ENCODE measurements around the gene TNS2.

Gene TNS2

DNA sequence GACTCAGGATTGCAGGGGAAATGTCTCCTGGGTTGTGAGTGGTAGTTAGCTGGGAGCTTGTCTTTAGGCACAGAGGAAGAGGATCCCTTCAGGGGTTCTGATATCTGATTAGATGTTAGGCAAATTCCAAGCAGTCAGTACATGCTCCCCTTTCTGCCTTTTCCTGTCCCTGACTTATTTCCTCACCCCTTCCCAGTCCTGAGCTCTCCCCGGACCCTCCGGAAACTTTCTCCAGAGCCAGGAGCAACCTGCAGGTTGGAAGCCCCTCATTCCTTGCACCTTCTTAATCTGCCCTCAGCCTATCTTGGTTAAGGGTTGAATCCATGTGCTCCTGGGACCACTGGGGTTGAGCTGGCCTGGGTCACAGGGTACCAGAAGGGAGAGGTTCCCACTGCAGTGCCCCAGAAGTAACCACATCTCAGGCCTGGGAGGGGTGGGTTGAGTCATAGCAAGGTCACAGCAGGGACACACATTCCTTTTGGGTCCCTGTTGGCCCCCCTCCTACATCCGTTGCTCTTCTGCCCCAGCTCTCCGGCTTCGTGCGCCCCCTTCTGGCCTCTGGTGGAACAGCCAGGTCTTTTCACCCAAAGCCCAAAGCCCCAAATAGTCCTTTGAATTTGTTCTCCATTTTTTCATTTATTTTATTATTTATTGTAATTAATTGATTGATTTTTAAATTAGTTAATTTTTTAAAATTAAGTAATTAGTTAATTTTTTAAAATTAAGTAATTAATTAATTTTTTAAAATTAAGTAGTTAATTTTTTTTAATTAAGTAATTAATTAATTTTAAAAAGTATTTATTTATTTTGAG is 49.4 kb downstream of the TNS2 start:
- FAIRE-seq, result no peak
- TF ChIP-seq POLR2A (IDR thresholded peaks at IDR 0.05; ENCODE audit: low read depth, low read length) (no peak), POLR2AphosphoS5 (IDR thresholded peaks at IDR 0.05; ENCODE audit: low read depth, low read length) (no peak), SPI1 (IDR thresholded peaks at IDR 0.05; ENCODE audit: low read depth, low read length) (no peak), PAX5 (IDR thresholded peaks at IDR 0.05; ENCODE audit: insufficient read depth, low read length, severe bottlenecking) (no peak), TAF1 (IDR thresholded peaks at IDR 0.05; ENCODE audit: low read depth, low read length) (no peak), POU2F2 (IDR thresholded peaks at IDR 0.05; ENCODE audit: low read depth, low read length) (no peak)
- peak; percentile 65 for DNase-seq (ENCODE audit: insufficient read length, low spot score)

DNA sequence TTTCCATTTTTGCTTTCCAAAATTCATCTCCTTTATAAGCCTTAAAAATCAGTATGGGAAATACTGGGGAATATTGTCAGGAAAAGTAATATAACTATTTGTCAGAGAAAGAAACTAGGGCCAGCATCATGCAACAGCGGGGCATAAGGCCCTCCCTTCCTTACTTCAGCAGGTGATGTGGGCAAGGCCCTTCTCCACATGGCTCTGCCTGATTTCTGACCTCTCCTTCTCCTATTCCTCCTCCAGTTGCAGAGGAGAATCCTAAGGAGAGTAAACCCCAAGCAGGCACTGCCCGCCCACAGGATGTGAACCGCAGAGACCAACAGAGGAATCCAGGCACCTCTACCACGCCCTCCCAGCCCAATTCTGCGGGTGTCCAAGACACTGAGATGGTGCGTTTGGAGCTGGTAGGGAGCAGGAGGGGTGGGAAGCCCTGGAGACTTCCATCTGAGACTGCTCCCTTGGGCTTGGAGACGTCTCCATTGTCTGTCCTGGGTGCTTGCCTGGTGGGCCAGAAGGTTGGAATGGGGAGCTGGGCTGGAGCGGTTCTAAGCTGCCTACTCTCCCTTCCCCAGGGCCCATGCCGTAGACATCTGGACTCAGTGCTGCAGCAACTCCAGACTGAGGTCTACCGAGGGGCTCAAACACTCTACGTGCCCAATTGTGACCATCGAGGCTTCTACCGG is 50.7 kb downstream of the TNS2 start:
- TF ChIP-seq POLR2AphosphoS5 (IDR thresholded peaks at IDR 0.05; ENCODE audit: low read depth, low read length) (no peak), SPI1 (IDR thresholded peaks at IDR 0.05; ENCODE audit: low read depth, low read length) (no peak), TAF1 (IDR thresholded peaks at IDR 0.05; ENCODE audit: low read depth, low read length) (no peak), POLR2A (IDR thresholded peaks at IDR 0.05; ENCODE audit: low read depth, low read length) (no peak), POU2F2 (IDR thresholded peaks at IDR 0.05; ENCODE audit: low read depth, low read length) (no peak), PAX5 (IDR thresholded peaks at IDR 0.05; ENCODE audit: insufficient read depth, low read length, severe bottlenecking) (no peak)
- FAIRE-seq (no peak), DNase-seq (ENCODE audit: insufficient read length, low spot score) (no peak)

DNA sequence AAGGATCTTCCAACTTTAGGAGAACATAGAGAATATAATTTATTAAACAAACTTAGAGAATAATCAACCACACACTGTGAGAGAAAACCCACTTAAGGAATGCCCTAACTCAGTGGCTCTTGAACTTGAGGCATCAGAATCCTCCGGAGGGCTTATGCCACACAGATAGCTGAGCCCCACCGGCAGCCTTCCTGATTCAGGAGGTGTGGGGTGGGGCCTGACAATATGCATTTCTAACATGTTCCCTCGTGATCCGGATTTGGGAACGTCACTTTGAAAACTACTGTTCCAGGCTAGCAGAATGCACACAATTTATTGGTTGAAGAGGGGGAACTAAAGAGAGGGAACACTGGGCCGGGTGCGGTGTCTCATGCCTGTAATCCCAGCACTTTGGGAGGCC is 51.4 kb downstream of the TNS2 start:
- no peak for DNase-seq (ENCODE audit: insufficient read length, low spot score)
- TF ChIP-seq POU2F2 (IDR thresholded peaks at IDR 0.05; ENCODE audit: low read depth, low read length), result no peak
- no peak for TF ChIP-seq SPI1 (IDR thresholded peaks at IDR 0.05; ENCODE audit: low read depth, low read length)
- no peak for TF ChIP-seq PAX5 (IDR thresholded peaks at IDR 0.05; ENCODE audit: insufficient read depth, low read length, severe bottlenecking)
- TF ChIP-seq POLR2AphosphoS5 (IDR thresholded peaks at IDR 0.05; ENCODE audit: low read depth, low read length), result no peak
- no peak for TF ChIP-seq POLR2A (IDR thresholded peaks at IDR 0.05; ENCODE audit: low read depth, low read length)
- TF ChIP-seq TAF1 (IDR thresholded peaks at IDR 0.05; ENCODE audit: low read depth, low read length), result no peak
- no peak for FAIRE-seq

DNA sequence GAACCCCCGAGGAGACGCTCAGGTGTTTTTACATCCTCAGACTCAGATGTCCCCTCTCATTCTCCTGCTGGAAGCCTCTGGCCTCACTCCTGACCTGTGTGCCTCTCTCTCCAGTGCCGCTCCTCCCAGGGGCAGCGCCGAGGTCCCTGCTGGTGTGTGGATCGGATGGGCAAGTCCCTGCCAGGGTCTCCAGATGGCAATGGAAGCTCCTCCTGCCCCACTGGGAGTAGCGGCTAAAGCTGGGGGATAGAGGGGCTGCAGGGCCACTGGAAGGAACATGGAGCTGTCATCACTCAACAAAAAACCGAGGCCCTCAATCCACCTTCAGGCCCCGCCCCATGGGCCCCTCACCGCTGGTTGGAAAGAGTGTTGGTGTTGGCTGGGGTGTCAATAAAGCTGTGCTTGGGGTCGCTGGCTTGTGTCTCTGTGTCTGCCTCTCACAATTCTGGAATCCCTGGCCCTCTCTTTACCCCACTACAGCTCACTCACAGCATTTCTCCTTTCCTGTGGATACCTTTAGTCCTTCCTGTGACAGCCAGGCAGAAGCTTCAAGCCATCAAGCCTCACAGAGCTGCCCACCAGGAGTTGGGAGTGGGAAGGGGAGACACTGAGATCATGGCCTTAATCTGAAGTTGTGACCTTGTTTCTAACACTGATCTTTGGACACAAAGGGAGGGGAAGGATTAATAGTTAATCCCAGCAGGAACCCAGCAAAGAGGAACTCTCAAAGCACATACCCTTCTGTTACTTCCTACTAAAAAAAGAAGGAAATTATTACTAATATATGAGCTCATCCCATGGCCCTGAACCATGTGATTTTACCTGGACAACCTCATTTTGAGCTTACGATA is 52.3 kb downstream of the TNS2 start:
- TF ChIP-seq POLR2AphosphoS5 (IDR thresholded peaks at IDR 0.05; ENCODE audit: low read depth, low read length) (no peak), TAF1 (IDR thresholded peaks at IDR 0.05; ENCODE audit: low read depth, low read length) (no peak), POU2F2 (IDR thresholded peaks at IDR 0.05; ENCODE audit: low read depth, low read length) (no peak), SPI1 (IDR thresholded peaks at IDR 0.05; ENCODE audit: low read depth, low read length) (no peak)
- no peak for FAIRE-seq
- no peak for DNase-seq (ENCODE audit: insufficient read length, low spot score)

DNA sequence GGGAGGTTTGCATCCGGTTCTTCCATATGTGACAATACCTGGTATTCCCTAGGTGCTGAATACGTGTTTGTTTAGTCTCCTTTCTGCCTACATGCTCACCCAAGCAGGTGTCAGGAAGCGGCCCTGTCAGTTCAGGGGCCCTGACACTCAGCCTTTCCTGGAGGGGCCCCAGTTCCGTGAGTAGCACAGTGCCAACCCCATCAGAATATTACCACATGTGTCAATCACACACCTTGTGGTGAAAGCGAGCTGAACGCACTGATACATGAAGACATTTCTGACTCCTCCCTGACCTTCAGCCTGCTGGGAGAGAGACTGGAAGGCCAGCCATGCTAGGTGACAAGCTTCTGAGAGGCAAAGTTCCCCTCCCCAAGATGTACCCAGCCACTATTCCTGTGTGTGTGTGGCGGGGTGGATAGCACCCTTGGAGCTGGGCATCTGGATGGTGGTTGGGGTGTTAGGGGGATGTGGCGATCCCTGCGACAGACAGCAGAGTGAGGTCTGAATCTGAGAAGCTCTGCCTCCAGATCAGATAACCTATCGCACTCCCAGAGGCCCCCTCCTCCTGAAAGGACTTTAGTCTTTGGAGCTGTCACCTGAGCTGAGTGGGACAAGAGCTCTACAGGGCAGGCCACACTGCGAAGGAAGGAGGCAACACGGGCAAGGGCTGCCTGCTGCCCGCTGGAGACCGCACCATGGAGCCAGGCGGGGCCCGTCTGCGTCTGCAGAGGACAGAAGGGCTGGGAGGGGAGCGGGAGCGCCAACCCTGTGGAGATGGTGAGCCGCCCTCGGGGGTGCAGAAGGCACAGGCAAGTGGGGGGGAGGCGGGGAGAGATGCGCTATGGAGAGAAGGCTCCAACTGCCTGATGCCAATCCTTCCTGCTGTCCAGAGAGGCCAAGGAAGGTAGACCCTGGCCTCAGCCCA is 53.3 kb downstream of the TNS2 start, which contains the start of gene SOAT2:
TSS of gene SOAT2 (plus strand) at position 604 of the 925 bp plus-strand sequence. CDS start at position 696, 92 bp downstream.
- TF ChIP-seq POLR2A (IDR thresholded peaks at IDR 0.05; ENCODE audit: low read depth, low read length) (no peak), POU2F2 (IDR thresholded peaks at IDR 0.05; ENCODE audit: low read depth, low read length) (peak; percentile 67; the same call in 1 of the 2 replicates), SPI1 (IDR thresholded peaks at IDR 0.05; ENCODE audit: low read depth, low read length) (no peak)
- peak; percentile 72 for DNase-seq (ENCODE audit: insufficient read length, low spot score)
- FAIRE-seq, result peak; percentile 97

DNA sequence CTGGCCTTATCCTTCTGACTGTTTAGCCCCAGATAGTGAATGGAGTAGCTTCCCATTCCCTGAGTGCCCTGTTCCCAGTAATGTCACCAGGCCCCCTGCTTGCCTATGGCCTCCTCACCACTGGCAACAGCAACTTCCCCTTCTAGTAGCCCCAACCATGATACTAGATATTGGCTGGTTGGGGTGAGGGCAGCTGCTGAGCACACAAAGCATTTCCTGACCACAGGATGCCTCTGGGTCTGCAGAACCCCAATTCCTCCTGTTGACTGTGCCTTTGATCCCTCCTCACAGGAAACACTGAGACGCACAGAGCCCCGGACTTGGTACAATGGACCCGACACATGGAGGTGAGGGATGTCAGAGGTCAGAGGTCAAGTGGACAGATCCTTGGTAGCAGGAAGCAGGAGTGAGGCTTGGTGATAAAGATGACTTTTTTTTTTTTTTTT is 54.0 kb downstream of the TNS2 start:
- no peak for DNase-seq (ENCODE audit: insufficient read length, low spot score)
- peak; percentile 20 for FAIRE-seq
- TF ChIP-seq POLR2A (IDR thresholded peaks at IDR 0.05; ENCODE audit: low read depth, low read length), result no peak
- no peak for TF ChIP-seq TAF1 (IDR thresholded peaks at IDR 0.05; ENCODE audit: low read depth, low read length)

DNA sequence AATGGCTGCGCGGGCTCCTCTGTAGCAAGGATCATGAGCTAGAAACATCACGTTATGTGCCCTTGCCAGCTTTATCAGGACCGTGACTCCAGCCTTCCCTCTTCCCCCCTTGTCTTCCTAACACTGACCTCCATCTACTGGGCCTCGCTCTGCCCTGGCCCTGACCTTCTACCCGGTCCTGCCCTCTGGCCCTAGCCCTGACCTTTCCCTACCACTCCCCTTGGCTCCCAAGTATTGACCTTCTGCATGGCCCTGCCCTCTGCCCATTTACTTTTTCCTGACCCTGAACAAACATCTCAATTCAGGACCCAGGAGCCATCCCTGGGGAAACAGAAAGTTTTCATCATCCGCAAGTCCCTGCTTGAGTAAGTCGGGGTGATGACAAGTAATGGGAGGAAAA is 55.4 kb downstream of the TNS2 start:
- DNase-seq (ENCODE audit: insufficient read length, low spot score) (no peak), FAIRE-seq (no peak)
- TF ChIP-seq TAF1 (IDR thresholded peaks at IDR 0.05; ENCODE audit: low read depth, low read length) (no peak), POU2F2 (IDR thresholded peaks at IDR 0.05; ENCODE audit: low read depth, low read length) (no peak)

DNA sequence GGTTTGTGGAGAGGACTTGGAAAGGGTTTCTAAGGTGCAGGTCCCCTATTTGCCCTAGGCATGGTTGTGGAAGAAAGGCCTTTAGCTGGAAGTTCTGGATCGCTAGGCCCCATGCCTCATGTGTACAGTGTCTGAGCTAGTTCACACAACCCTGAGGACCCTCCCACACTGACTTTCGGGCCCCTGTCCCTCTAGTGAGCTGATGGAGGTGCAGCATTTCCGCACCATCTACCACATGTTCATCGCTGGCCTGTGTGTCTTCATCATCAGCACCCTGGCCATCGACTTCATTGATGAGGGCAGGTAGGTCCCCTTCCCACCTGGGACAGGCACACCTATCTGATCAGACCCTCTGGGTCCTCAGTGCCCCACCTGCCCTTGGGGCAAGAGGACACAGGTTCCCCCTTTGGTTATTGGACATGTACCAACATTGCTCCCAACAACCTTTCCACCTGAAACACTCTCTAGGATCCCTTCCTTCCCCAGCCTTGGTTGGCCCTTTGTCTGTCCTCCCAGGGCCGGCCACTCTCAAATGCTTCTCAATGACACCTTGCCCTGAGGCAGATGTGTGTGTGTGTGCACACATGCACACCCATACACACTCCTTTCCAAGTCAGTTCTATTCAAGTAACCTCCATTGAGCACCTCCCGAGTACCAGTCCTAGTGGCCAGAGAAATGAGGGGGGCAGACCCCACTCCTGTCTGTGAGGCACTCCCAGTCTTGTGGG is 56.0 kb downstream of the TNS2 start:
- DNase-seq (ENCODE audit: insufficient read length, low spot score) (no peak), FAIRE-seq (no peak)
- TF ChIP-seq SPI1 (IDR thresholded peaks at IDR 0.05; ENCODE audit: low read depth, low read length), result no peak
- TF ChIP-seq TAF1 (IDR thresholded peaks at IDR 0.05; ENCODE audit: low read depth, low read length), result no peak
- no peak for TF ChIP-seq POLR2AphosphoS5 (IDR thresholded peaks at IDR 0.05; ENCODE audit: low read depth, low read length)
- TF ChIP-seq PAX5 (IDR thresholded peaks at IDR 0.05; ENCODE audit: insufficient read depth, low read length, severe bottlenecking), result no peak
- TF ChIP-seq POLR2A (IDR thresholded peaks at IDR 0.05; ENCODE audit: low read depth, low read length), result no peak
- TF ChIP-seq POU2F2 (IDR thresholded peaks at IDR 0.05; ENCODE audit: low read depth, low read length), result no peak

All from GM12891 (cell line).